HepG2 (cell line): ENCODE results near the gene UBR7. TPM values are rescaled to one million over a fixed set of nuclear protein-coding genes. Genes with fewer than 3 reads are reported as not detected.

Experiments used
- ASH2L ChIP-seq: fragments of 300-600, 200-600 bp; sonication (generic); IDR thresholded peaks from 2 replicates; pipeline ENCODE4 v1.7.0; 2017; ENCODE audit warnings: low read depth, mild to moderate bottlenecking, moderate library complexity, mixed read lengths, low read length; ENCODE audit not compliant: insufficient read length
- BCL6 ChIP-seq: IDR thresholded peaks from 2 replicates; pipeline ENCODE4 v1.6.1; 2016; ENCODE audit warnings: missing genetic modification reagents, missing compliant biosample characterization
- GATAD1 ChIP-seq: IDR thresholded peaks from 2 replicates; pipeline ENCODE4 v1.6.1; 2016; ENCODE audit warnings: missing genetic modification reagents, missing compliant biosample characterization
- KLF16 ChIP-seq, 2 experiments: sonication (generic) in 1 of 2; formaldehyde crosslinking in 1 of 2; IDR thresholded peaks; 2 replicates each; pipeline versions ENCODE4 v1.6.1 to v1.8.0; 2016 to 2023; ENCODE audit warnings: missing genetic modification reagents in 2 of 2, missing compliant biosample characterization in 1 of 2
- MTA3 ChIP-seq: sonication (generic); formaldehyde crosslinking; IDR thresholded peaks from 2 replicates; pipeline ENCODE4 v1.4.0; 2020; ENCODE audit warnings: missing genetic modification reagents
- SOX13 ChIP-seq, 3 experiments: fragments of 450-650 bp in 1 of 3; sonication (generic) in 1 of 3; formaldehyde crosslinking in 1 of 3; IDR thresholded peaks in 2 of 3; conservative IDR thresholded peaks in 1 of 3; 2 replicates each; pipeline versions ENCODE4 v1.5.0 to v1.6.1; 2016 to 2020; ENCODE audit warnings: antibody characterized with exemption in 1 of 3, mild to moderate bottlenecking in 1 of 3, missing compliant biosample characterization in 1 of 3, missing genetic modification reagents in 1 of 3, moderate library complexity in 1 of 3
- SP2 ChIP-seq: sonication (generic); formaldehyde crosslinking; IDR thresholded peaks from 2 replicates; pipeline ENCODE4 v1.5.1; 2020; ENCODE audit warnings: mild to moderate bottlenecking, missing genetic modification reagents
- TOE1 ChIP-seq: sonication (generic); formaldehyde crosslinking; IDR thresholded peaks from 2 replicates; pipeline ENCODE4 v1.4.0; 2020; ENCODE audit warnings: mild to moderate bottlenecking, missing genetic modification reagents
- YEATS4 ChIP-seq: sonication (generic); formaldehyde crosslinking; IDR thresholded peaks from 2 replicates; pipeline ENCODE4 v1.4.0; 2020; ENCODE audit warnings: missing genetic modification reagents, borderline replicate concordance
- ZNF543 ChIP-seq: sonication (generic); formaldehyde crosslinking; IDR thresholded peaks from 2 replicates; pipeline ENCODE4 v1.4.0; 2020; ENCODE audit warnings: mild to moderate bottlenecking, missing genetic modification reagents
- ZNF550 ChIP-seq: sonication (generic); formaldehyde crosslinking; IDR thresholded peaks from 2 replicates; pipeline ENCODE4 v1.4.0; 2020; ENCODE audit warnings: mild to moderate bottlenecking, missing genetic modification reagents, borderline replicate concordance
- ZNF761 ChIP-seq: sonication (generic); formaldehyde crosslinking; conservative IDR thresholded peaks from 2 replicates; pipeline ENCODE4 v1.4.0; 2020; ENCODE audit warnings: mild to moderate bottlenecking, missing genetic modification reagents
- ZNF773 ChIP-seq: sonication (generic); formaldehyde crosslinking; IDR thresholded peaks from 2 replicates; pipeline ENCODE4 v1.4.0; 2020; ENCODE audit warnings: missing genetic modification reagents, borderline replicate concordance
- polyA plus RNA-seq, 8 experiments: library from polyadenylated mRNA; depleted of rRNA in 3 of 8; stranded (reverse) in 7 of 8; unstranded in 1 of 8; fragments of >200 nt; fragmentation: Illumina TruSeq in 4 of 8; extraction: Trizol in 4 of 8; gene quantifications; 2 replicates each; pipeline versions ENCODE4 v1.2.1 to v1.2.3, GENCODE V29; 2011 to 2016; ENCODE audit warnings: low read depth in 4 of 8, missing spikeins in 1 of 8, mixed read lengths in 1 of 8; ENCODE audit not compliant: insufficient read depth in 1 of 8
- total RNA-seq, 5 experiments: library from RNA; depleted of rRNA; stranded (reverse); fragments of >200 nt; fragmentation: Illumina TruSeq; extraction: Trizol; gene quantifications; 2 replicates each; pipeline ENCODE4 v1.2.3, GENCODE V29; 2016; ENCODE audit warnings: low read depth in 1 of 5
- TF ChIP-seq, protein P1 (sequence below): sonication (generic); formaldehyde crosslinking; IDR thresholded peaks from 2 replicates; pipeline ENCODE4 v1.4.0; 2020; ENCODE audit warnings: missing genetic modification reagents, mild to moderate bottlenecking, borderline replicate concordance
- TF ChIP-seq, protein P2 (sequence below): sonication (generic); formaldehyde crosslinking; IDR thresholded peaks from 2 replicates; pipeline ENCODE4 v1.5.0; 2020; ENCODE audit warnings: mild to moderate bottlenecking, missing genetic modification reagents, borderline replicate concordance
- TF ChIP-seq, protein P3 (sequence below): sonication (generic); formaldehyde crosslinking; IDR thresholded peaks from 2 replicates; pipeline ENCODE4 v1.8.0; 2022; ENCODE audit warnings: mild to moderate bottlenecking, missing genetic modification reagents, moderate library complexity
- TF ChIP-seq, protein P4 (sequence below): sonication (generic); formaldehyde crosslinking; conservative IDR thresholded peaks from 2 replicates; pipeline ENCODE4 v1.8.0; 2022; ENCODE audit warnings: low read depth, missing genetic modification reagents

UBR7 gene
- total and polyA plus RNA-seq, 2 of the 13 experiments (the other 11 are each of a cell fraction or from before 2014, with no cell fraction given), result 11.0 to 19.7 TPM

DNA sequence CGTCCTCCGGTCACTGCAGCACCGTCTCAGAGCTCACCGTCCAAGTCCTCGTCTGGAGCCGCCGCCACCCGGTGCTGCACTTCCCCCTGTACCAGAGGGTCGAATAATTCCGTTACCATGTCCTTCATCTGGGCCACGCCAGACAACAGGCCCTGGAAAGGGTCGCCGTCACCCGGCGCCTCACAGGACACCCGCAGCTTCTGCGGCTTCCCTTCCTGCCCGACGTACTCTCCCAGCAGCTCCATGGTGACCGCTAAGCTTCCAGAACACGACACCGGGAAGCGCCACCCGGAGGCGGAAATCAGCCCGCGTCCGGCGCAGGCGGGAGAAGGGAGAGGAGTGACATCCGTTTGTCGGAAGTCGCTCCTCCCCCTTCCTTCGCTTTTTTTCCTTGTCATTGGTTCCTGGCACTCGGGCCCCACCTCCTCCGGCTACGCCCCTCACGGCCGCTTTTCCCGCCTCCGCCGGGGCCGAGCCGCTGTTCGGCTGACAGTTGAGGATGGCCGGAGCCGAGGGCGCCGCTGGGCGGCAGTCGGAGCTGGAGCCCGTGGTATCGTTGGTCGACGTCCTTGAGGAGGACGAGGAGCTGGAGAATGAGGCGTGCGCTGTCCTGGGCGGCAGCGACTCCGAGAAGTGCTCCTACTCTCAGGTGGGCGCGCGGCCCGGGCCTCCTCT is at the start of gene UBR7, which contains the start of gene GON7 (continued):
- TF ChIP-seq, protein P1, sequence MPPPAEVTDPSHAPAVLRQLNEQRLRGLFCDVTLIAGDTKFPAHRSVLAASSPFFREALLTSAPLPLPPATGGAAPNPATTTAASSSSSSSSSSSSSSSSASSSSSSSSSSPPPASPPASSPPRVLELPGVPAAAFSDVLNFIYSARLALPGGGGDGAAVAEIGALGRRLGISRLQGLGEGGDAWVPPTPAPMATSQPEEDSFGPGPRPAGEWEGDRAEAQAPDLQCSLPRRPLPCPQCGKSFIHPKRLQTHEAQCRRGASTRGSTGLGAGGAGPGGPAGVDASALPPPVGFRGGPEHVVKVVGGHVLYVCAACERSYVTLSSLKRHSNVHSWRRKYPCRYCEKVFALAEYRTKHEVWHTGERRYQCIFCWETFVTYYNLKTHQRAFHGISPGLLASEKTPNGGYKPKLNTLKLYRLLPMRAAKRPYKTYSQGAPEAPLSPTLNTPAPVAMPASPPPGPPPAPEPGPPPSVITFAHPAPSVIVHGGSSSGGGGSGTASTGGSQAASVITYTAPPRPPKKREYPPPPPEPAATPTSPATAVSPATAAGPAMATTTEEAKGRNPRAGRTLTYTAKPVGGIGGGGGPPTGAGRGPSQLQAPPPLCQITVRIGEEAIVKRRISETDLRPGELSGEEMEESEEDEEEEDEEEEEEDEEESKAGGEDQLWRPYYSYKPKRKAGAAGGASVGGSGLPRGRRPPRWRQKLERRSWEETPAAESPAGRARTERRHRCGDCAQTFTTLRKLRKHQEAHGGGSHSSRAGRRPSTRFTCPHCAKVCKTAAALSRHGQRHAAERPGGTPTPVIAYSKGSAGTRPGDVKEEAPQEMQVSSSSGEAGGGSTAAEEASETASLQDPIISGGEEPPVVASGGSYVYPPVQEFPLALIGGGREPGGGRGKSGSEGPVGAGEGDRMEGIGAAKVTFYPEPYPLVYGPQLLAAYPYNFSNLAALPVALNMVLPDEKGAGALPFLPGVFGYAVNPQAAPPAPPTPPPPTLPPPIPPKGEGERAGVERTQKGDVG (CRISPR knock-in tag), result peak; percentile 86; the same call in 1 of the 2 replicates
- TF ChIP-seq YEATS4 (CRISPR knock-in tag) (peak; percentile 78), ZNF543 (CRISPR knock-in tag) (peak; percentile 71; the same call in 1 of the 2 replicates), ZNF773 (no peak), ZNF550 (CRISPR knock-in tag) (no peak), GATAD1 (peak; percentile 92), KLF16 (CRISPR knock-in tag; IDR thresholded peaks at IDR 0.05) (peak in 1 of 2 experiments; percentile 90; a peak in 1 of 4 replicates), MTA3 (CRISPR knock-in tag) (no peak), TOE1 (CRISPR knock-in tag) (peak; percentile 52; the same call in 1 of the 2 replicates), BCL6 (CRISPR knock-in tag) (peak; percentile 39; the same call in 1 of the 2 replicates), ZNF761 (CRISPR knock-in tag) (no peak), SP2 (CRISPR knock-in tag) (peak; percentile 87), SOX13 (IDR thresholded peaks at IDR 0.05) (no peak; the same call in 1 of the 2 replicates), SOX13 (CRISPR knock-in tag; conservative IDR thresholded peaks at IDR 0.05 in 1 of 2, IDR thresholded peaks at IDR 0.05 in 1 of 2) (peak in 1 of 2 experiments; percentile 21; a peak in 1 of 4 replicates), ASH2L (peak; percentile 75)
- TF ChIP-seq, protein P2, sequence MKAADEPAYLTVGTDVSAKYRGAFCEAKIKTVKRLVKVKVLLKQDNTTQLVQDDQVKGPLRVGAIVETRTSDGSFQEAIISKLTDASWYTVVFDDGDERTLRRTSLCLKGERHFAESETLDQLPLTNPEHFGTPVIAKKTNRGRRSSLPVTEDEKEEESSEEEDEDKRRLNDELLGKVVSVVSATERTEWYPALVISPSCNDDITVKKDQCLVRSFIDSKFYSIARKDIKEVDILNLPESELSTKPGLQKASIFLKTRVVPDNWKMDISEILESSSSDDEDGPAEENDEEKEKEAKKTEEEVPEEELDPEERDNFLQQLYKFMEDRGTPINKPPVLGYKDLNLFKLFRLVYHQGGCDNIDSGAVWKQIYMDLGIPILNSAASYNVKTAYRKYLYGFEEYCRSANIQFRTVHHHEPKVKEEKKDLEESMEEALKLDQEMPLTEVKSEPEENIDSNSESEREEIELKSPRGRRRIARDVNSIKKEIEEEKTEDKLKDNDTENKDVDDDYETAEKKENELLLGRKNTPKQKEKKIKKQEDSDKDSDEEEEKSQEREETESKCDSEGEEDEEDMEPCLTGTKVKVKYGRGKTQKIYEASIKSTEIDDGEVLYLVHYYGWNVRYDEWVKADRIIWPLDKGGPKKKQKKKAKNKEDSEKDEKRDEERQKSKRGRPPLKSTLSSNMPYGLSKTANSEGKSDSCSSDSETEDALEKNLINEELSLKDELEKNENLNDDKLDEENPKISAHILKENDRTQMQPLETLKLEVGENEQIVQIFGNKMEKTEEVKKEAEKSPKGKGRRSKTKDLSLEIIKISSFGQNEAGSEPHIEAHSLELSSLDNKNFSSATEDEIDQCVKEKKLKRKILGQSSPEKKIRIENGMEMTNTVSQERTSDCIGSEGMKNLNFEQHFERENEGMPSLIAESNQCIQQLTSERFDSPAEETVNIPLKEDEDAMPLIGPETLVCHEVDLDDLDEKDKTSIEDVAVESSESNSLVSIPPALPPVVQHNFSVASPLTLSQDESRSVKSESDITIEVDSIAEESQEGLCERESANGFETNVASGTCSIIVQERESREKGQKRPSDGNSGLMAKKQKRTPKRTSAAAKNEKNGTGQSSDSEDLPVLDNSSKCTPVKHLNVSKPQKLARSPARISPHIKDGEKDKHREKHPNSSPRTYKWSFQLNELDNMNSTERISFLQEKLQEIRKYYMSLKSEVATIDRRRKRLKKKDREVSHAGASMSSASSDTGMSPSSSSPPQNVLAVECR (CRISPR knock-in tag), result peak; percentile 97
- TF ChIP-seq, protein P3, sequence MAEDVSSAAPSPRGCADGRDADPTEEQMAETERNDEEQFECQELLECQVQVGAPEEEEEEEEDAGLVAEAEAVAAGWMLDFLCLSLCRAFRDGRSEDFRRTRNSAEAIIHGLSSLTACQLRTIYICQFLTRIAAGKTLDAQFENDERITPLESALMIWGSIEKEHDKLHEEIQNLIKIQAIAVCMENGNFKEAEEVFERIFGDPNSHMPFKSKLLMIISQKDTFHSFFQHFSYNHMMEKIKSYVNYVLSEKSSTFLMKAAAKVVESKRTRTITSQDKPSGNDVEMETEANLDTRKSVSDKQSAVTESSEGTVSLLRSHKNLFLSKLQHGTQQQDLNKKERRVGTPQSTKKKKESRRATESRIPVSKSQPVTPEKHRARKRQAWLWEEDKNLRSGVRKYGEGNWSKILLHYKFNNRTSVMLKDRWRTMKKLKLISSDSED (CRISPR knock-in tag), result no peak
- TF ChIP-seq, protein P4, sequence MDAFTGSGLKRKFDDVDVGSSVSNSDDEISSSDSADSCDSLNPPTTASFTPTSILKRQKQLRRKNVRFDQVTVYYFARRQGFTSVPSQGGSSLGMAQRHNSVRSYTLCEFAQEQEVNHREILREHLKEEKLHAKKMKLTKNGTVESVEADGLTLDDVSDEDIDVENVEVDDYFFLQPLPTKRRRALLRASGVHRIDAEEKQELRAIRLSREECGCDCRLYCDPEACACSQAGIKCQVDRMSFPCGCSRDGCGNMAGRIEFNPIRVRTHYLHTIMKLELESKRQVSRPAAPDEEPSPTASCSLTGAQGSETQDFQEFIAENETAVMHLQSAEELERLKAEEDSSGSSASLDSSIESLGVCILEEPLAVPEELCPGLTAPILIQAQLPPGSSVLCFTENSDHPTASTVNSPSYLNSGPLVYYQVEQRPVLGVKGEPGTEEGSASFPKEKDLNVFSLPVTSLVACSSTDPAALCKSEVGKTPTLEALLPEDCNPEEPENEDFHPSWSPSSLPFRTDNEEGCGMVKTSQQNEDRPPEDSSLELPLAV (CRISPR knock-in tag), result no peak
